ENCODE results near the gene NUDT16L1.
"Not testable (repeated sequence)": the region's sequence is repeated elsewhere in the genome, so short reads cannot be mapped to it uniquely, and the experiment has no call there.

NUDT16L1 gene

GRCh38 chr16:4728676-4729075 is 35.3 kb downstream of the NUDT16L1 start:
- Histone ChIP-seq H3K4me1 (ENCODE audit: control insufficient read depth, insufficient read depth, low read length, unreplicated experiment) (no peaks in the 10 kb centered on the region), H3K4me3 (ENCODE audit: low read depth, low read length) (no peak overlapping the region), H3K27ac (ENCODE audit: low read depth, low read length) (no peak overlapping the region), H3K36me3 (ENCODE audit: insufficient read depth, low read length) (peaks cover 6% of the 10 kb centered on the region; the same call in 1 of the 2 replicates), H3K27me3 (ENCODE audit: insufficient read depth, low read length) (no peaks in the 10 kb centered on the region), H3K79me2 (ENCODE audit: control insufficient read depth, insufficient read depth, low read length, unreplicated experiment) (peaks cover 3% of the 10 kb centered on the region), H2AFZ (ENCODE audit: low read length, unreplicated experiment) (no peak overlapping the region)

GRCh38 chr16:4729876-4730275 is 36.5 kb downstream of the NUDT16L1 start:
- peaks cover 6% of the 10 kb centered on the region; the same call in 1 of the 2 replicates for H3K36me3 ChIP-seq (ENCODE audit: insufficient read depth, low read length)
- H3K4me1 ChIP-seq (ENCODE audit: control insufficient read depth, insufficient read depth, low read length, unreplicated experiment) = no peaks in the 10 kb centered on the region
- no peaks in the 10 kb centered on the region for H3K27me3 ChIP-seq (ENCODE audit: insufficient read depth, low read length)
- no peak overlapping the region for H3K27ac ChIP-seq (ENCODE audit: low read depth, low read length)
- H2AFZ ChIP-seq (ENCODE audit: low read length, unreplicated experiment) = no peak overlapping the region
- H3K79me2 ChIP-seq (ENCODE audit: control insufficient read depth, insufficient read depth, low read length, unreplicated experiment) = peaks cover 3% of the 10 kb centered on the region
- H3K4me3 ChIP-seq (ENCODE audit: low read depth, low read length) = no peak overlapping the region

GRCh38 chr16:4733211-4733742 is 39.9 kb downstream of the NUDT16L1 start:
- Histone ChIP-seq H3K36me3 (ENCODE audit: insufficient read depth, low read length) (0 out of 2 replicates have a peak, but pooled peaks cover 3% of the 10 kb centered on the region), H3K4me3 (ENCODE audit: low read depth, low read length) (peak overlapping the region; percentile 91), H3K27ac (ENCODE audit: low read depth, low read length) (no peak overlapping the region), H3K27me3 (ENCODE audit: insufficient read depth, low read length) (no peaks in the 10 kb centered on the region), H2AFZ (ENCODE audit: low read length, unreplicated experiment) (peak overlapping the region; percentile 77), H3K4me1 (ENCODE audit: control insufficient read depth, insufficient read depth, low read length, unreplicated experiment) (no peaks in the 10 kb centered on the region), H3K79me2 (ENCODE audit: control insufficient read depth, insufficient read depth, low read length, unreplicated experiment) (peaks cover 3% of the 10 kb centered on the region)

GRCh38 chr16:4733747-4734062 is 40.3 kb downstream of the NUDT16L1 start:
- peak overlapping the region; percentile 77 for H2AFZ ChIP-seq (ENCODE audit: low read length, unreplicated experiment)

GRCh38 chr16:4734063-4734729 is 40.8 kb downstream of the NUDT16L1 start, which contains the start of the genes ANKS3 and DNAAF8:
TSS of gene ANKS3 (minus strand) at chr16:4734271. CDS start at chr16:4730149, 4,122 bp downstream.
TSS of gene DNAAF8 (plus strand) at chr16:4734537. CDS start at chr16:4736515, 1,978 bp downstream.
- peak within 1 kb of the TSS; percentile 79 for H3K27ac ChIP-seq (ENCODE audit: low read depth, low read length)
- no peaks in the 10 kb centered on the region for H3K27me3 ChIP-seq (ENCODE audit: insufficient read depth, low read length)
- no peaks in the 10 kb centered on the region for H3K4me1 ChIP-seq (ENCODE audit: control insufficient read depth, insufficient read depth, low read length, unreplicated experiment)
- peaks cover 3% of the 10 kb centered on the region for H3K79me2 ChIP-seq (ENCODE audit: control insufficient read depth, insufficient read depth, low read length, unreplicated experiment)
- peak within 1 kb of the TSS; percentile 99 for H2AFZ ChIP-seq (ENCODE audit: low read length, unreplicated experiment)
- 0 out of 2 replicates have a peak, but pooled peaks cover 3% of the 10 kb centered on the region for H3K36me3 ChIP-seq (ENCODE audit: insufficient read depth, low read length)
- H3K4me3 ChIP-seq (ENCODE audit: low read depth, low read length) = peak within 1 kb of the TSS; percentile 91

More at GRCh38 chr16:4733747-4734062, 40.3 kb downstream of the NUDT16L1 start:
- Histone ChIP-seq H3K79me2 (ENCODE audit: control insufficient read depth, insufficient read depth, low read length, unreplicated experiment) (peaks cover 3% of the 10 kb centered on the region), H3K27ac (ENCODE audit: low read depth, low read length) (0 out of 2 replicates have a peak overlapping the region, but pooled peaks have one; percentile 9), H3K4me3 (ENCODE audit: low read depth, low read length) (peak overlapping the region; percentile 91), H3K27me3 (ENCODE audit: insufficient read depth, low read length) (no peaks in the 10 kb centered on the region), H3K36me3 (ENCODE audit: insufficient read depth, low read length) (0 out of 2 replicates have a peak, but pooled peaks cover 3% of the 10 kb centered on the region), H3K4me1 (ENCODE audit: control insufficient read depth, insufficient read depth, low read length, unreplicated experiment) (no peaks in the 10 kb centered on the region)

GRCh38 chr16:4734730-4735535 is 41.6 kb downstream of the NUDT16L1 start:
- Histone ChIP-seq H3K79me2 (ENCODE audit: control insufficient read depth, insufficient read depth, low read length, unreplicated experiment) (peaks cover 3% of the 10 kb centered on the region), H2AFZ (ENCODE audit: low read length, unreplicated experiment) (peak overlapping the region; percentile 99), H3K36me3 (ENCODE audit: insufficient read depth, low read length) (0 out of 2 replicates have a peak, but pooled peaks cover under 1% of the 10 kb centered on the region), H3K27ac (ENCODE audit: low read depth, low read length) (peak overlapping the region; percentile 79), H3K27me3 (ENCODE audit: insufficient read depth, low read length) (no peaks in the 10 kb centered on the region), H3K4me1 (ENCODE audit: control insufficient read depth, insufficient read depth, low read length, unreplicated experiment) (no peaks in the 10 kb centered on the region), H3K4me3 (ENCODE audit: low read depth, low read length) (peak overlapping the region; percentile 91)

- Histone ChIP-seq H3K4me1 (ENCODE audit: control insufficient read depth, insufficient read depth, low read length, unreplicated experiment) (no peaks in the 10 kb centered on the region), H2AFZ (ENCODE audit: low read length, unreplicated experiment) (no peak overlapping the region), H3K36me3 (ENCODE audit: insufficient read depth, low read length) (no peaks in the 10 kb centered on the region), H3K79me2 (ENCODE audit: control insufficient read depth, insufficient read depth, low read length, unreplicated experiment) (peaks cover 3% of the 10 kb centered on the region), H3K4me3 (ENCODE audit: low read depth, low read length) (no peak overlapping the region), H3K27me3 (ENCODE audit: insufficient read depth, low read length) (no peaks in the 10 kb centered on the region), H3K27ac (ENCODE audit: low read depth, low read length) (no peak overlapping the region)
Measured at GRCh38 chr16:4736546-4736945, 43.2 kb downstream of the NUDT16L1 start.

GRCh38 chr16:4737545-4737944 is 44.2 kb downstream of the NUDT16L1 start:
- Histone ChIP-seq H2AFZ (ENCODE audit: low read length, unreplicated experiment) (no peak overlapping the region), H3K27ac (ENCODE audit: low read depth, low read length) (no peak overlapping the region), H3K27me3 (ENCODE audit: insufficient read depth, low read length) (no peaks in the 10 kb centered on the region), H3K4me1 (ENCODE audit: control insufficient read depth, insufficient read depth, low read length, unreplicated experiment) (no peaks in the 10 kb centered on the region), H3K79me2 (ENCODE audit: control insufficient read depth, insufficient read depth, low read length, unreplicated experiment) (peaks cover 3% of the 10 kb centered on the region), H3K36me3 (ENCODE audit: insufficient read depth, low read length) (no peaks in the 10 kb centered on the region), H3K4me3 (ENCODE audit: low read depth, low read length) (no peak overlapping the region)

GRCh38 chr16:4738370-4738769 is 45.0 kb downstream of the NUDT16L1 start:
- H3K4me1 ChIP-seq (ENCODE audit: control insufficient read depth, insufficient read depth, low read length, unreplicated experiment); H3K27ac ChIP-seq (ENCODE audit: low read depth, low read length); H2AFZ ChIP-seq (ENCODE audit: low read length, unreplicated experiment); H3K79me2 ChIP-seq (ENCODE audit: control insufficient read depth, insufficient read depth, low read length, unreplicated experiment); H3K4me3 ChIP-seq (ENCODE audit: low read depth, low read length); H3K36me3 ChIP-seq (ENCODE audit: insufficient read depth, low read length); H3K27me3 ChIP-seq (ENCODE audit: insufficient read depth, low read length): not testable (repeated sequence)

- H3K4me3 ChIP-seq (ENCODE audit: low read depth, low read length) = peak overlapping the region; percentile 49; the same call in 1 of the 2 replicates
- H3K27ac ChIP-seq (ENCODE audit: low read depth, low read length) = no peak overlapping the region
- H3K79me2 ChIP-seq (ENCODE audit: control insufficient read depth, insufficient read depth, low read length, unreplicated experiment) = no peaks in the 10 kb centered on the region
- no peaks in the 10 kb centered on the region for H3K36me3 ChIP-seq (ENCODE audit: insufficient read depth, low read length)
- no peaks in the 10 kb centered on the region for H3K4me1 ChIP-seq (ENCODE audit: control insufficient read depth, insufficient read depth, low read length, unreplicated experiment)
- no peak overlapping the region for H2AFZ ChIP-seq (ENCODE audit: low read length, unreplicated experiment)
- H3K27me3 ChIP-seq (ENCODE audit: insufficient read depth, low read length) = no peaks in the 10 kb centered on the region
Measured at GRCh38 chr16:4743226-4743878, 50.0 kb downstream of the NUDT16L1 start.
